ENCODE measurements around the gene ADCY1. TPM values are rescaled to one million over a fixed set of nuclear protein-coding genes. Genes with fewer than 3 reads are reported as not detected.
"Not testable (repeated sequence)": the region's sequence is repeated elsewhere in the genome, so short reads cannot be mapped to it uniquely, and the experiment has no call there.

The ADCY1 gene
- total RNA-seq, 2 experiments from 2014 or later = 0.02 to 0.07 TPM

GRCh38 chr7:45720989-45721388 is 146.8 kb downstream of the ADCY1 start:
- ChIA-PET POLR2A (interaction anchor here (0.7 kb wide), 1 partner anchor 40 kb away, joined by 3 read pairs; no protein-coding TSS in a partner anchor), CTCF (no interaction called here)
- no peak for ATAC-seq
- Mint-ChIP-seq H3K9me3 (no peaks in the 10 kb centered on the region), H3K4me1 (ENCODE audit: low read depth) (no peaks in the 10 kb centered on the region), H3K4me3 (no peak overlapping the region), H3K27ac (no peak overlapping the region), H3K36me3 (ENCODE audit: low read depth) (peaks cover 22% of the 10 kb centered on the region), H3K27me3 (no peaks in the 10 kb centered on the region)
- TF ChIP-seq, protein P1, sequence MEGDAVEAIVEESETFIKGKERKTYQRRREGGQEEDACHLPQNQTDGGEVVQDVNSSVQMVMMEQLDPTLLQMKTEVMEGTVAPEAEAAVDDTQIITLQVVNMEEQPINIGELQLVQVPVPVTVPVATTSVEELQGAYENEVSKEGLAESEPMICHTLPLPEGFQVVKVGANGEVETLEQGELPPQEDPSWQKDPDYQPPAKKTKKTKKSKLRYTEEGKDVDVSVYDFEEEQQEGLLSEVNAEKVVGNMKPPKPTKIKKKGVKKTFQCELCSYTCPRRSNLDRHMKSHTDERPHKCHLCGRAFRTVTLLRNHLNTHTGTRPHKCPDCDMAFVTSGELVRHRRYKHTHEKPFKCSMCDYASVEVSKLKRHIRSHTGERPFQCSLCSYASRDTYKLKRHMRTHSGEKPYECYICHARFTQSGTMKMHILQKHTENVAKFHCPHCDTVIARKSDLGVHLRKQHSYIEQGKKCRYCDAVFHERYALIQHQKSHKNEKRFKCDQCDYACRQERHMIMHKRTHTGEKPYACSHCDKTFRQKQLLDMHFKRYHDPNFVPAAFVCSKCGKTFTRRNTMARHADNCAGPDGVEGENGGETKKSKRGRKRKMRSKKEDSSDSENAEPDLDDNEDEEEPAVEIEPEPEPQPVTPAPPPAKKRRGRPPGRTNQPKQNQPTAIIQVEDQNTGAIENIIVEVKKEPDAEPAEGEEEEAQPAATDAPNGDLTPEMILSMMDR (IDR thresholded peaks at IDR 0.05) = no peak
- intact Hi-C loops (cut with micrococcal nuclease) = no loop called here
- DNase-seq = no peak

GRCh38 chr7:45721686-45722598 is 147.8 kb downstream of the ADCY1 start:
- Mint-ChIP-seq H3K36me3 (ENCODE audit: low read depth) (peaks cover 30% of the 10 kb centered on the region), H3K9me3 (no peaks in the 10 kb centered on the region), H3K4me1 (ENCODE audit: low read depth) (no peaks in the 10 kb centered on the region), H3K27ac (no peak overlapping the region), H3K4me3 (no peak overlapping the region), H3K27me3 (no peaks in the 10 kb centered on the region)
- POLR2A ChIA-PET = interaction anchor here (0.7 kb wide), 1 partner anchor 40 kb away, joined by 3 read pairs; no protein-coding TSS in a partner anchor
- ATAC-seq (no peak), DNase-seq (no peak)
- CTCF ChIA-PET = no interaction called here
- TF ChIP-seq, protein P1 (IDR thresholded peaks at IDR 0.05) = no peak
- intact Hi-C loops (cut with micrococcal nuclease) = no loop called here

DNA sequence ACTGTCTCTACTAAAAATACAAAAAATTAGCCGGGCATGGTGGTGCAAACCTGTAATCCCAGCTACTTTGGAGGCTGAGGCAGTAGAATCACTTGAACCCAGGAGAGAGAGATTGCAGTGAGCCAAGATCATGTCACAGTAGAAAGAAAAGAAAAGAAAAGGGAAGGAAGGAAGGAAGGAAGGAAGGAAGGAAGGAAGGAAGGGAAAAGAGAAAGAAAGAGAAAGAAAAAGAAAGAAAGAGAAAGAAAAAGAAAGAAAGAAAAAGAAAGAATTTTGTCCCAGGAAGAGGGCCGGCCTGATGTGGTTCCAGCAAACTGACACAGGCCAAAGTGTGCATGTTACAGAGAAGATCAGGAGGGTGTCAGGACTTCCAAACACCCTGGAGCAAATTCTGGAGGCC is 151.1 kb downstream of the ADCY1 start:
- intact Hi-C loops (cut with micrococcal nuclease); H3K27me3 Mint-ChIP-seq; H3K4me1 Mint-ChIP-seq (ENCODE audit: low read depth); POLR2A ChIA-PET; ATAC-seq; H3K27ac Mint-ChIP-seq; CTCF ChIA-PET; H3K4me3 Mint-ChIP-seq; H3K9me3 Mint-ChIP-seq; DNase-seq: not testable (repeated sequence)
- H3K36me3 Mint-ChIP-seq (ENCODE audit: low read depth) = peaks cover 42% of the 10 kb centered on the region

- CTCF ChIA-PET = no interaction called here
- TF ChIP-seq, protein P1 (IDR thresholded peaks at IDR 0.05) = no peak
- H3K4me3 Mint-ChIP-seq = no peak overlapping the region
- no peak overlapping the region for H3K27ac Mint-ChIP-seq
- H3K36me3 Mint-ChIP-seq (ENCODE audit: low read depth) = peaks cover 44% of the 10 kb centered on the region
- DNase-seq = no peak
- intact Hi-C loops (cut with micrococcal nuclease) = no loop called here
- POLR2A ChIA-PET = no interaction called here
- no peaks in the 10 kb centered on the region for H3K27me3 Mint-ChIP-seq
- peaks cover 4% of the 10 kb centered on the region for H3K9me3 Mint-ChIP-seq
- no peaks in the 10 kb centered on the region for H3K4me1 Mint-ChIP-seq (ENCODE audit: low read depth)
- no peak for ATAC-seq
Measured at GRCh38 chr7:45726883-45727282, 152.7 kb downstream of the ADCY1 start.

- intact Hi-C loops (cut with micrococcal nuclease); POLR2A ChIA-PET; H3K27ac Mint-ChIP-seq; H3K4me1 Mint-ChIP-seq (ENCODE audit: low read depth); CTCF ChIA-PET; H3K9me3 Mint-ChIP-seq; DNase-seq; H3K4me3 Mint-ChIP-seq; H3K27me3 Mint-ChIP-seq; ATAC-seq: not testable (repeated sequence)
- H3K36me3 Mint-ChIP-seq (ENCODE audit: low read depth) = peaks cover 22% of the 10 kb centered on the region
Measured at GRCh38 chr7:45731692-45732443, 157.7 kb downstream of the ADCY1 start.

DNA sequence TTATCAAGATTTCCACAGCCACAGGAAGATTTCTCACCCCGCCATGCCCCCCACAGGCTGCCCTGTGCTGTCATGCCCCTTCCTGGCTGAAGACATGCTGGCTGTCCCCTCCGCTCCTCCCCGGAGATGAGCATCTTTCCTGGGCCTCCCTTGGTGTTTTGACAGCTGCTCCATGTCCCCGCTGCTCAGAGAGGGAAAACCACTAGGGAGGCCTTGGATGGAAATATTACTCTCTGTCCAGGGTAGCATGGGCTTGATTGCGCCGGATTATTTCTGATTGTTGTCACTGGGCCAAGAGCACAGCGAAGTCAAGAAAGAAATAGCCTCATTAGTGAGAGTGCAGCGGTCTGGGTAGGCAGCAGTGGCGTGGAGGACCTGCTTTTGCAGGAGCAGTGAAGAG is 164.8 kb downstream of the ADCY1 start:
- POLR2A ChIA-PET; H3K27ac Mint-ChIP-seq; H3K27me3 Mint-ChIP-seq; DNase-seq; H3K4me3 Mint-ChIP-seq; intact Hi-C loops (cut with micrococcal nuclease); CTCF ChIA-PET; H3K9me3 Mint-ChIP-seq; ATAC-seq; H3K4me1 Mint-ChIP-seq (ENCODE audit: low read depth): not testable (repeated sequence)
- peaks cover 57% of the 10 kb centered on the region for H3K36me3 Mint-ChIP-seq (ENCODE audit: low read depth)

DNA sequence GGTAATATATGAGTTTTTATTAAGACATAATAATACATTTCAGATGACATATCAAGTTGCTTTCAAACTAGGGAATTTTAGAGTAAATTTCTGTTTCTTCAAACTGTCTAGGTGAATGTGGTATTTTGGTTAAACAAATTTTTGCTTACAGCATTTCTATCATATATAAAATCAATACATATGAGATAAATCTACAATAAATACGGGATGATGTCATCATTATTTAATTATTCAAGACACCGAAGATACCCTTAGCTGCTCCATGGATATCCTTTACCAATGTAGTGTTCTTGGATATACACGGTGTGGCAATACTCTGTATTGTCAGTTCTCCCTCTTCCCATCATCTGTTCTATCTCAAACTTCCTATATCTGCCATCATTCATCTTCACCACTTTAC is 166.4 kb downstream of the ADCY1 start:
- ATAC-seq; intact Hi-C loops (cut with micrococcal nuclease); H3K9me3 Mint-ChIP-seq; H3K4me3 Mint-ChIP-seq; POLR2A ChIA-PET; H3K27ac Mint-ChIP-seq; CTCF ChIA-PET; H3K27me3 Mint-ChIP-seq; DNase-seq; H3K4me1 Mint-ChIP-seq (ENCODE audit: low read depth): not testable (repeated sequence)
- H3K36me3 Mint-ChIP-seq (ENCODE audit: low read depth) = peaks cover 62% of the 10 kb centered on the region

DNA sequence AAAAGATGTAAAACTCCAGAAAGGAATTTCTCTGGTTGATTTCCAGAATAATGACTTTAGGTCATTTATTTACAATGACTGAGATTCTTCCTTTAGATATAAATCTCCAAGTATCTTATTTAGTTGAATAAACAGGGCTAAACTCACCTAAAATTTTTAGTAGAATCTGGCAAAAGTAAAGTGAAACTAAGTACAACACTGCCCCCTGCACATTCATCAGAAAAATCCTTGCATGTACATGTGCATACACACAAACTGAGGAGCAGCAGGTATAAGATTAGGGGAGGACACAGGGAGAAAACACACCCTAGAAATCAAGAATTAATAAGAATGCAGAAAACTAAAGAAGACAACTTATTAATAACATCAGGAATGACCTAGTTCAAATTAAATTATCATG is 174.8 kb downstream of the ADCY1 start:
- POLR2A ChIA-PET; H3K27me3 Mint-ChIP-seq; H3K9me3 Mint-ChIP-seq; intact Hi-C loops (cut with micrococcal nuclease); H3K36me3 Mint-ChIP-seq (ENCODE audit: low read depth); H3K4me3 Mint-ChIP-seq; H3K27ac Mint-ChIP-seq; ATAC-seq; DNase-seq; CTCF ChIA-PET; H3K4me1 Mint-ChIP-seq (ENCODE audit: low read depth): not testable (repeated sequence)

DNA sequence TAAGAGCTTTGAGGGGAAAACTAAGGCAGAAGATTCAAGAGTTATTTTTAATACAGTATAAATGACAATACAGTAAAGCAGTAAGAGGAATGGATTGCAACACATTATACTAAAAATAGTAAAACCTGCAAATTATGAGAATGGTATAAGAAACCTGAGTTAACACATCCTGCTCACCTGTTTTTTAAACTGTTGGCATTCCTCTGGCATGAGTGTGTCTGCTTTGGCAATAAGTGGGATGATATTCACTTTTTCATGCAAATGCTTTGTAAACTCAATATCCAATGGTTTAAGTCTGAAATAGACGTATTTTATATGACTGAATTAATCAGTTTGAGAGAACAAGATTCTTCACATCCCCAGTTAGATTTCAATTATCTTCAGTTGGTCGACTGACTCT is 177.2 kb downstream of the ADCY1 start:
- H3K4me1 Mint-ChIP-seq (ENCODE audit: low read depth); intact Hi-C loops (cut with micrococcal nuclease); H3K4me3 Mint-ChIP-seq; H3K27me3 Mint-ChIP-seq; DNase-seq; CTCF ChIA-PET; H3K36me3 Mint-ChIP-seq (ENCODE audit: low read depth); POLR2A ChIA-PET; ATAC-seq; H3K9me3 Mint-ChIP-seq; H3K27ac Mint-ChIP-seq: not testable (repeated sequence)
